HG02759 (cell line): ENCODE results near the gene ANKRD44.

Experiments used
- ATAC-seq: cut with Tn5 transposase; IDR thresholded peaks from one replicate; pipeline ENCODE4 v1.9.1; 2021; ENCODE audit warnings: mild to moderate bottlenecking, moderate library complexity; ENCODE audit not compliant: unreplicated experiment

Gene ANKRD44

DNA sequence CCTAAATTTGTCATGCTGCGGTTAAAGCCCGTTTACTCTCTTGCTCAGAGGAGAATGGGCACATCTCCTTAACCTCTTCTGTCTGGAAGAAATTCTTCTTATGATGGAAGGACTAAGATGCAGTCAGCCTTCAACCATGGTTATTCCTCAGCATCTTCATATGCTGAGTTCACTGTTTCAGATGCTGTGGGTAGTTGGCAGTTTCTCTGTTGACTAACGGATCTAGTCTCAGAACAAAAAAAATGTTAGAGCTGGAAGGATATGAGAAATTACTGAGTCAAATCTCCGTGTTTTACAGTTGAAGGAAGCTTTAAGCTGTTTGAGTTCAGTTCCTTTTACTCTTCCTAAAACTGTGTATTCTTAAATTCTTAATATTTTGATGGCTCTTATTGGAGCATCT is 340.5 kb downstream of the ANKRD44 start:
- no peak for ATAC-seq

DNA sequence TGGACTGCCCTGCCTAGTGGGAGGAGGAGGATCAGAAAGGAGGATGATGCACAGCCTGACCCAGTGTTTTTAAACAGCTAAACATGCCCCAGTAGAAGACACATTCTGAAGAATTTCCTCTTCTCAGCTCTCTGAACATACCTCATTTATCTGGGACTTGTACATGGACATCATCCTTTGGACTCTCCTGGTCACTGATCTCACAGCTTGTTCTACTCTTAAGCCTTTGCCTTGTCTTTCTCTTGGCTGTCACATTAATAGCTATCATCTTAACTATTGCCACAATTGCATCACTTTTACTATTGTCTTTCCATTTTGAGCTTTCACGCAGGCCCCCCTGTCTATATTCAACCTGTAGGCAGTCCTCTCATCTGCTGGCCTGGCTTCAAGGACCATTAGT is 342.1 kb downstream of the ANKRD44 start:
- ATAC-seq, result no peak

DNA sequence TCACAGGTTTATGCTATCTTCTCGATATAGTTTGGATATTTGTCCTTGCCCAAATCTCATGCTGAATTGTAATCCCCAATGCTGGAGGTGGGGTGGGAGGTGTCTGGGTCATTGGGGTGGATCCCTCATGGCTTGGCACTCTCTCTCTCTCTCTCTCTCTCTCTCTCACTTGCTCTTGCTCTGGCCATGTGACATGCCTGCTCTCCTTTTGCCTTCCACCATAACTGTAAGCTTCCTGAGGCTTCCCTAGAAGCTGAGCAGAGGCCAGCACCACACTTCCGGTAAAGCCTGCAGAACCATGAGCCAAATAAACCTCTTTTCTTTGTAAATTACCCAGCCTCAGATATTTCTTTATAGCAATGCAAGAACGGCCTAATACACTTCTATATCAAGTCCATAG is 342.8 kb downstream of the ANKRD44 start:
- no peak for ATAC-seq

DNA sequence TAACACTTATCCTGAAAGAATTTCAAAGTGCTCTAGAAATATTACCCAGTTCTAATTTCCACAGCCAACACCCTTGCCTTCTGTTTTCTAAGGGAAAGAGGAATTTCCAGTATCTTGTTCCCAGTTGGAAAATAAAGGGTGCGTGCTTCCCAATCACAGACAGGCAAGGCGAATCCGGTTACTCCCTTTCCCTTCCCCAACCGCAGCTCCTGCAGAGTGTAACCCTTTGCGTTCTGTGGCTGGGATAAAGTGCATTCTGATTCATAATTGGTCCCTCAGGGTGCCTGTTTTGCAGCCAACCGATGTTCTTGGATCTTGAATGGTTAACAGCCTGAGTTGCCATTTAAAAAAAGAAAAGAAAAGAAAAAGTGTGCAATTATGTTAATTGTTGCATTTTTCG is 343.5 kb downstream of the ANKRD44 start:
- no peak for ATAC-seq

DNA sequence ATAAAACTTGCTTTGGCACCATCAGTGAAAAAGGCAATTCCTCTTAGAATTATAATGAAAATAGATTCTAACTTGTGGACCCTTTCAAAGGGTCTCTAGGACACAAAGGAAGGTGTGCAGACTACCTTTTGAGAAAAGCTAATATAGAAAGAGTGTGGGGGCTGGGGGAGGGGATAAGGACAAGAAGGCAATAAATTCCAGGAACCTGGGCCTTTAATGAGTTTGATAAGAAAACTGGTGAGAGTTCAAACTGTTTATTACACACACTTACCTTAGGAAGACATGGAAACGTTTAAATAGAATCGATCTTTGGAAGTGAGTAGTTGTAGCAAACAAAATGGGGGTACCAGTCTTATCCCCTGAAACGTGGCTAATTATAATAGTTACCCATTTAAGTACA is 344.5 kb downstream of the ANKRD44 start:
- ATAC-seq, result no peak

DNA sequence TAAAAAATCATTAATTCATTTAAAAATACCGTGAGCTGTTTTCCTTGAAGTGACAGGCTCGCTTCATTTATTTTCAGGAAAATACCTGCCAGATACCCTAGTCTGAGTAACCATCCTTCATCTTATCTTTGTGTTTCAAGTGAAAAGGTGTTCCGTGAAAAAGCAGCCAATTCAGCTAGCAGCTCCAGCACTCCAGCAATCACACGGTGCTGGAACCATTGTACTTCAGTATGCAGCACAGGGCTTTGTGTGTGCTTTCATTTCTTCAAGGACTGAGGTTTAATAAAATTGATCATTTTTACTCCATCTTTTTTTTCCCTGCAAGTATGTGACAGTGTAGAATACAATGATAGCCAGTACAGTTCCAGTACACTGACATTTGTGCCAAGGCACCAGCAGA is 344.9 kb downstream of the ANKRD44 start:
- ATAC-seq, result no peak

DNA sequence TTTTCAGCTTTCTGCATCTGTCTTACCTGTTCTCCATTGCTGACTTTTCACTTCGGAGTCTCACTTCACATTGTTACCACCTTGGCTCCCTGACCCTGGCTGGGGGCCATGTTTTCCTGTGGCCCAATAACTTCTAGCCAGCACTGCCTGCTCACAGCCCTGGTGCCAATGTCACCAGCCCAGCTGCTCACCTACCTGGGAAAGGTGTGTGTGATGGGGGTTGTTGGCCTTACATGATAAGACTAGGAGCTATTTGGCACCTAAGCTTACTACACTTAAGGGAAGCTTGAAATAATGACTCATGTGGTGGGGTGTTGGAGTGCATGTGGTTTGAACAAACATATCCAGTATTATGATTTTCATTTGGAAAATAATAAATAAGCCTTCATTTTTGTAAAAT is 346.6 kb downstream of the ANKRD44 start:
- ATAC-seq, result no peak

DNA sequence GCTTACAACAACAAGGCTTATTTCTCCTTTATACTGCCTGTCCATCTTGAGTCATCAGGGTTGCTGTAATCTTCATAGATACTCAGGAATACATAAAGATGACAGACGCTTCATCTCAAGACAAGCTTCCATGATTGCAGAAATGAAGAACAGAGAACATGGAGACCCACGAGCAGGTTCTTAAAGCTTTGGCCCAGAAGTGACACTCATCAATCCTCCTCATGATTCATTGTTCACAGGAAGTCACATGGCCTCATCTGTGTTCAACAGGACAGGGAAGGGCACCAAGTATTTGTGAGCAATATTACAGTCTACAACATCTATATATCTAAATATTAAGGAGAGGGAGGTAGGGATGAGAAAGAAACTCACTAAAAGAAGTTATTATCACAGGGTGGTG is 347.5 kb downstream of the ANKRD44 start:
- no peak for ATAC-seq

DNA sequence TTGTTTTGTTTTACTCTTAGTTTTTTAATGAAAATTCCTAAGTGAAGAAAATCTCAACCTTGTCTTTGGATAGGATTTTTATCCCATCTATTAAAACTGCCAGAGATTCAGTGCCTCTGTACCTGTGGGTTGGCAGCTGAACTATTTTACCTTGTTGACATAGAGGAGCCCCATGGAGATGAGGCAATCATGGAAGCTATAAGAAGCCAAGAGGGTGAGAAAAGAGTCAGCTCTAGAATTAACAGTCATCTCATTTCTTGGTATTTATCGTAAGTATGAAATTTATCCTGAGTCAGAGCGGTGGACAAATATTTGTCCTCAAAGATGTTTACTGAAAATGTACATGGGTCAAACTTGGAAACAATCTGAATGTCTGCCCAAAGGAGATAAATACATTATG is 348.3 kb downstream of the ANKRD44 start:
- no peak for ATAC-seq

DNA sequence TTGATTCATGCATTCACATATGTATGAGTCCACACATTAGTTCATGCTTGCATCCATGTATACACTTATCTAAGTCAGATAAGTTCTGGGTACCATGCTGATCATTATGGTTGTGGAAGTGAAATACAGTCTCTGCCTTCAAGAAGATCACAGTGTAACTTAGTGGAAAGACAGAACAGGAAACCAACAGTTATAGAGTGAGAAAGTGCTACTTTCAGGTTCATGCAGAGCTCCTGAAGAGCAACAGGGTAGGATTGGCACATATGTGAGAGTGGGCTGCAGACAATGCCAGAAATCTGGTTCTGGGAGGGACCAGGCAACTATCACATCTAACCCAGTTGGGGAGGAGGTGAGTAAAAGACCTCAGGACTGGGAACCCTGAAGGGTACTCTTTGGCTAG is 348.7 kb downstream of the ANKRD44 start:
- ATAC-seq, result peak; percentile 91

DNA sequence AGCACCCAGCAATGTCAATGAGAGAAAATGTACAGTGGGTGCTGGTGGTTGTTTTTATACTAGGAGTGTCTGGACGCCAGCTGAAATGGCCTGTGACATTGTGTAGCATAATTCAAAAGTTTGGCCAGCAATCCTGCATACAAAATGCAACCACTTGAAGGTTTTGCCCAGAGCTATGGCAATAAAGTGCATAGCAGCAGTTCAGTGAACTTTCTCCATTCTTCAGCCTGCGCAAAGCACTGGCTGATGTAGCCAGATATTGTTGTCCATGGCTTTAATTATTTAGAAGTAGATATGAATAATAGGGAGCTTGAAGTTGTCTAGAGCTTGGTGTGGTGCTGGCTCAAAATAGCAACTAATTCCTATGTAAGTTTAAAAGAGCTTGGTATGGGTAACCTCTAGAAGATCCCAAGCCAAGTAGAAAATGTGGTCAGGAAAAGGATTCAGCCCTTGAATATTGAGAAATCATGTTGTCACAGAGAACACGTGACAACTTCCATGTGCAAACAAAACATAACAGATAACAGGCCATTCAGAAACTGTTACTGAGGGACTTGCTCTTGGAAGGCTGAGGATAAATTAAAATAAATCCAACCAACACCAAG is 350.7 kb downstream of the ANKRD44 start:
- ATAC-seq, result no peak

DNA sequence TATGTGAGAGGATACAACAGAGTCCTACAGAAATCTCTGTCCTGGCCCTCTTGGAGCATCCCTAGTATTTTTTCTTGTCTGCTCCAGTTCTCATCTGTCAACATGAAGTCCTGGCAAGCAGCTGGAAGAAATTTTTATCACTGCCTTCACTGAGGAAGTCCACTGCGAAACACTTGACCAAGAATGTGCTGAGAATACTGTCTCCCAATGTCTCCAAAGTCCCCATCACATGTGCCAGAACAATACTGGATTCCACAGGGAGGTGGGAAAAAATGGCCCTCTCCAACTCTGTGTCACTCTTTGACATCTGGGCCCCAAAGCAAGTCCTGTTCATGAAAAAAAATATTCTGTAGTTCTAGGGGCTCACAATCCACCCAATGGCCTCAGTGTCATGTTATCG is 351.3 kb downstream of the ANKRD44 start:
- no peak for ATAC-seq

DNA sequence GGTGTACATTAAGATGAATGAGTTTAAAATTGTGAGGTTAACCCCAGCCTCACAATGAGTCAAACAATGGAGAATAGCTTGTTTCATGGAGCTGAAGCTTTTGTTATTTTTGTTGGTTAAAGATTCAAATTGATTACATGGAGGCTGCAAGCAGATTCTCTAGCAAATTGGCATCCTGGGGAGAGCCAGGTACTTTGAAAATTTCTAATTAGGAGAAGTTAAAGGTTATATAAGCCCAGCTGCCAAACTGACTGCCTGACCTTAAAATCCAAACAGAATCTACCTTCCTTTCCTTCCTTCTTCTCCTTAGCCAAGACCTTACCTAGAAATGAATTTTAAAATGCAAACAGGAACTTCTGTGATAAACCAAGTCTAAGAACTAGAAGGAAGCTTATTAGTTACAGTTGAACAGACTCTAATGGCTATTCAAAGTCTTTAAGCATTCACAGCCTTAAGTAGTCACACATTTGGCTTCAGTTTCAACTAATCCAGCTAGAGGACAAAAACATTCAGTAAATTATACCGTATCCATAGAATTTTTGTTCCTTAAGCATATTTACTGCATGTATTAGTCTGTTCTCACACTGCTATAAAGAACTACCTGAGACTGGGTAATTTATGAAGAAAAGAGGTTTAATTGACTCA is 352.6 kb downstream of the ANKRD44 start:
- no peak for ATAC-seq

DNA sequence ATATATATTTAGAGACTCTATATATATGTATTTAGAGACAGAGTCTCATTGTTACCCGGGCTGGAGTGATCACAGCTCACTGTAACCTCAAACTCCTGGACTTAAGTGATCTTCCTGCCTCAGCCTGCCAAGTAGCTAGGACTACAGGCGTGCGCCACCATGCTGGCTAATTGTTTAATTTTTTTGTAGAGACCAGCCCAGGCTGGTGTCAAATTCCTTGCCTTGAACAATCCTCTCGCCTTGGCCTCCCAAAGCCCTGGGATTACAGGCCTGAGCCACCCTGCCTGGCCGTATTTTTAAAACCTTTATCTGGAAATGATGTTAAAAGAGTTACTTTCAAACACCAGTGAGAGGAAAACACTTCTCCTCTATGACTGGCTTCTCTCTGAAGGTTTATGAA is 353.1 kb downstream of the ANKRD44 start:
- no peak for ATAC-seq

DNA sequence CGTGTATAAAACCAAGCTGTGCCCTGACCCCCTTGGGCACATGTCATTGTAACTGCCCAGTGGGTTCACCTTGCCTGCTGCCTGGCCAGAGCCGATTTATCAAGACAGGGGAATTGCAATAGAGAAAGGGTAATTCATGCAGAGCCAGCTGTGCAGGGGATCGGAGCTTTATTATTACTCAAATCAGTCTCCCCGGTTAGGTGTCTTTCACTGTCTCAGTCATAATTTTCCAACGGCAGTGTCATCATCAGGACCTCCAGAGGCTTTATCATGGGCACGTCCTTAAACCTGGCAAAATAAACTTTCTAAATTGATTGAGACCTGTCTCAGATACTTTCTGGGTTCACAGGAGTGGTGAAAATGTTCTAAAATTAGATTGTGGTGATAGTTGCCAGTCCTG is 354.5 kb downstream of the ANKRD44 start:
- no peak for ATAC-seq

DNA sequence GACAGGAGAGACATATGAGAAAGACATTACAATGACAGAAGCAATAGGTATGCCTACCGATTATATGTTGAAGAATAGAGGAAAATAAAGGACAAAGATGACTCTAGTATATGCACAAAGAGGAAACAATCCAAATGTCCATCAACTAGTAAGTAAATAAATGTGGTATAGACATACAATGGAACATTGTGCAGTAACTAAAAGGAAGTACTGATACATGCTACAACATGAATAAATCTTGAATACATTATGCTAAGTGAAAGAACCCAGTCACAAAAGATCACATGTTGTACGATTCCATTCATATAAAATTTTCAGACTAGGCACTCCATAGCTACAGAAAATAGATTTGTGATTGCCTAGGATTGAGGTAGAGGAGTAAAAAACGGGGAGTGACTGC is 355.5 kb downstream of the ANKRD44 start:
- no peak for ATAC-seq

DNA sequence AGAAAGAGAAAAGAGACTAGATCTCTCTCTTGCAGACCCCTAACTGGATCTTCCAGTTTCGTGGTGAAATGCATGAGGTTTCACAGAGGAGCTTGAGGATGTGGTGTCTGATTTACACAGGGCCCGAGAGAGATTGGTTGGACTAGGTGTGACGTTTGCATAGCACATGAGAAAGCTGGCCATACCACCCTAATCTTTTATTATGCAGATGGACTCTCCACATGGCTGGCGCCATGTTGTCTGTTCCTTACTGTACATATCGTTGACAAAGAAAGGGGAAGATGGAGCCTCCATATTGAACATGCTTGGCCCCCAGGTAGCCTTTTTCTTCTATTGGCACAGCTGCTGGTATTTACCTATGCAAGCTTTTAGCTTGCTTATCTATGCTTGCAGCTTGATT is 356.6 kb downstream of the ANKRD44 start:
- ATAC-seq, result no peak

DNA sequence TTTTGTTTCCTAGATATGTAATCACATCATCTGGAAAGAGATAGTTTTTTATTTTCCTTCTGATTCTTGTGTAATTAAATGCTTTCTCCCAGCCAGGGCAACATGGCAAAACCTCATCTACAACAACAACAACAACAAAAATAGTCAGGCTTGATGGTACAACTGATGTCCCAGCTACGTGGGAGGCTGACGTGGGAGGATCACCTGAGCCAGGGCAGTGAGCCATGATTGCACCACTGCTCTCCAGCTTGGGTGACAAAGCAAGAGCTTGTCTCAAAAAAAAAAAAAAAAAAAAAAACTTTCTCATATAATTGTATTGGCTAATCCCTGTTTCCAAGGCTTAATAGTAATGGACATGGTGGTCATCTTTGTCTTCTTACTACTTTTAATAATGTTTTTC is 357.6 kb downstream of the ANKRD44 start:
- no peak for ATAC-seq

DNA sequence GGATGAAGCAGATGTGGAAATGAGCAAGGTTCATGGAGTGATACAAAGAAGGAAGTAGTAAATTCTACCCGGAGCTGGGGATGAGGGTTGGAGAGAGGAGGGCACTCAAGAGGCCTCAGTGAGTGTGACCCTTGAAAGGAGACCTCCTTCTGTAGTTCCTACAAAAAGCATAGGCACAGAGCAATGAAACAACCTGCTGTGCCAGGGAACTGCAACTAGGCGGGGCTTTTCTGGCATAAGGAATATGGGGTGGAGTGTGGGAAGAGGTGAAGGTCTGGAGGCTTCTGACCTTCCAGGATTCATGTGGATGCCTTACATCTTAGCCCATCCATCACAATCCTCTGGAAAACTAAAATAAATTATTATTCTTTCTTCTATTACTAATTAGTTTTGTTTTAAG is 358.6 kb downstream of the ANKRD44 start:
- no peak for ATAC-seq

DNA sequence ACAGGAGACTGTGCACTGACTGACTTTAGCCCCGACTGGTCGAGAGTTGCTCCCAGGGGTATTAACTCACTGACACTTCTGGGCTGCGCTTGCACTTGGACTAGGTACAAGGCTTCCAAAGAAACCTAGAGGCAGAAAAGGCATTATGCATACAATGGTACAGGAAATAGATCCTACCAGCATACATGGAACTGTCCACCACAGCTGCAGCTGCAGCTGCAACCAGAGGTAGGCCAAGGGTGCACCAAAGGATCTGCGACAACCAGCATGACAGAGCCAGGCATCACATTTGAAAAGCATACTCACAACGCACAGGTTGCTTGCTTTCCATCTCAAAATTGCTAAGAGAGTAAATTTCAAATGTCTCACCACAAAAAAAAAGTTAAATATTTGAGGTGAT is 361.5 kb downstream of the ANKRD44 start:
- no peak for ATAC-seq

DNA sequence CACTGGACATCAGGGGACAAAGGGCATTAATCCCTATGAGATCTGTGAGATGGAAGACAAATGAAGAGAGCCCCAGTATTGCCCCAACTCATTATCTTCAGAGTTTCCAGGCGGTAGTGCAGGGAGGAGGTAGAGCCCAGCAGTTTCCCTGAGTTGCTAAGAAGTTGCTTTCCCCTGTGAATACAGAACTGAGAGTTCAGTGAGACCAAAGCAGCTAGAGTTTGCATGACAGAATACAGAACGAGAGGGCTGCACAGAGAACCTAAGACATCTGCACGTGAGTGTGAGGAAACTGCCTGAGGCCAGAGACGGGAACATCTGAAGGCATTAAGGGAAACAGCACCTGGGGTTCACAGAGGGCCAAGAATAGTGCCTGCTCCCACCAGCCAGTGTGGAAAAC is 366.0 kb downstream of the ANKRD44 start:
- ATAC-seq, result peak; percentile 66

DNA sequence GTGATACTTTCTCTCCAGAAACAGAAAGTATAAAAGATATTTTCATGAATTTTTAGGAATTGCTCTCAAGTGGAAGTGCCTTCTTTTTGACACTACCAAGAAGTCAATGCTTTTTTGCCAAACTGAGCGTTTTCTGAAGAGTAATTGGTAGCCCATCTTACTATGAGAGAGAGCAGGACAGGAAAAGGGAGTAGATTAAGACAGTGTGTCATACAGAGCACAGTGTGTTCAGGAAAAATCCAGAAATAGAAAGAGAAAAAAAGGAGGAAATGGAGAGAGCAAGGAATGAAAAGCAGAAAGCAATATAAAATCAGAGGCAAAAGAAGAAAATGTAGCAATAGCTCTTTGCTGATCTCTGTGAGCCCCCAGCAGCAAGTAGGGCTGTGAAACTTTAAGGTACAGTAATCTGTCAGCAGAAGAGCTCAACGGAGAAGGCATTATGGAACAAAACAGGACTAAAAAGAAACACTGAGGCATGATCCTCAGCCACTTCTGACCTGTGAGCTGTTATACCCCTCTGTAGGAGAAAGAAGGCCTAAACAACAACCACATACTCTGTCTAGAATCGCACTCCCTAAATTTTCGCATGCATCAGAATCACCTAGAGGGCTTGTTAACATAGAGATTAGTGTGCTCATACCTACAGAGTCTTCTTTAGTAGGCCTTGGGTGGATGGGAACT is 369.0 kb downstream of the ANKRD44 start:
- ATAC-seq, result no peak

DNA sequence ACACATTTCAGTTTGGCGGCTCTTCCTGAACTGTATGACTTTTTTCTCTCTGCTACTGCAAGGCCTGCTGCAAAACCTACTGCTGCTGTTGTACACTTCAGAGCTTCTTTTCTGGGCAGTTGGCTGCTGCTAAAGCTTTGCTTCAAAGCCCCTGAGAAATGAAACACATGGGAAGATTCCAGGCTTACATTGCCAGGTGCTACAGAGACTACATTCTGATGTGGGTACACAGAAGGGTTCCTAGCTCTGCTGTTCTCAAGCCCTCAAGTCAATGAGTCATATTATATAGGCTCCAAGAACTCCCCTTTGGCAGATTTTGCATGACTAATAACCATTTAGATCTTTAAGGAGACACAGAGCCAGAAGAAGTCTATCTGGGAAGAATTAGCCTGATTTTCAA is 371.2 kb downstream of the ANKRD44 start:
- ATAC-seq, result no peak
